ENCODE measurements around the gene BMPER. TPM values are rescaled to one million over a fixed set of nuclear protein-coding genes. Genes with fewer than 3 reads are reported as not detected.

Gene BMPER
- total RNA-seq, 1 experiment from 2014 or later, result 0.34 TPM

DNA sequence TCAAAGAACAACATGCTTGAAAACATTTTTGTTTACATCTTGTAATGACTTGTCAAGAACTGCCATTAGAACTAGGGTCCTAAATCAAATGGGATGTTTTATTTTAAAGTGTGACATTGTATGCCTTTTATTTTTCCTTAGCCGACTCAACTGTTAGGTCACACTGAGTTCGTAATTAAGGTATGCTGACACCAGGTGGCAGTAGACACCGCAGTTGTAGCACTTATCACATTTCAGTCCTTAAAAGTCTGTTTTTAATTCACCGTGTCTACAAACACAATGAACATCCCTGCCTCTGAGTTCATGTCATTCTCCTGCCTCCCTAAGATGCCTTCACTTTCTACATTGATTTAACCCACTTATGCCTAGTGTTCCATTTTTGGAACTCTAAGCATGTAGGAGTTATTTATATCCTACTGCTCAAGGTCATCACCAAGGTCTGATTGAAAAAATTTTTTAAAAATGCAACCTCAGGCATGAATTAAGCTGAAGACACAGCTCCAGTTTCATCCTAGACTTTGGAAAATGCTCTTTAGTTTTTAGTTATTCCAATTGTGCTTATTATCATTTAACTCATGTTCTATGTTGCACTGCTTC, 186.1 kb downstream of the BMPER start:
- DNase-seq (ENCODE audit: low spot score), result peak; percentile 49

- no peak for DNase-seq (ENCODE audit: low spot score)
Measured at GRCh38 chr7:34093276-34093675, 187.9 kb downstream of the BMPER start.

DNA sequence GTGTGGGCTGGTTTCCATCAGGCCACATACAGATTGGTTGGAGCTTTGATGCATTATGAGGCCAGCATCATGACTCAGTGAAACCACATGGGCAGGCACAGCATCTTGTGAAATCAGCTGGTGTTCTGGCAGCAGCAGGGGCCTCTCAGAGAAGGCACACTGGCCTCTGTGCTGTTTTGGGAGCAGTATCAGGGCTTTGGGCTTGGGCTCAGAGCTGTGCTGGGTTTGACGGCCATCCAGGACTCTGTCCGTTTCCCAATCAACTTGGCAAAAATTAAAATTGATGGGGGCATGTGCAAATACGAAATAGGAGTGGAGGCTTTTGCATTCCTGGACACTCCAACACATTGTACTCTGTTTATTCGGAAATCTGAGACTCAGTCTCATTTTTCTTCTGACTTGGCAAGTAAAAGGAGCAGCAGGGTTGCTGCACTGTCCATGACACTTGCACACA, 190.9 kb downstream of the BMPER start:
- peak; percentile 23 for DNase-seq (ENCODE audit: low spot score)

DNA sequence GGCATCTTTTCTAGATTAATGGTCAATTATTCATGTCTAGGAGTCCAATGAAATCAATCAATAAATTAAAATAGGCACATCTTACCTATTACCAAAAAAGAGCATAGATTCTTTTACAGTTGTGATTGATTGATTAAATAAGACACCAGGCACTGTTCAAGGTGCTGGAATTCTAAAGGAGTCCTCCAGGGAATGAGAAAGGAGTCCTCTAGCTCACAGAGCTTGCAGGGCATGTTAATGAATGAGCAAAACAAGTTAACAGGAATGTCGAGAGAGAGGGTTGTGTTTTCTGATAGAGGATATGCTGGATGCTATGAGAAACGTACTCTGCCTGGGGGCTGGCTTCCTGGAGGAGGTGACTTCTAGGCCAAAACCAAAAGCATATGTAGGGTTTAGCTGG, 191.4 kb downstream of the BMPER start:
- DNase-seq (ENCODE audit: low spot score), result no peak

- DNase-seq (ENCODE audit: low spot score), result no peak
Measured at GRCh38 chr7:34100661-34101060, 195.3 kb downstream of the BMPER start.

GRCh38 chr7:34104115-34104514, 198.8 kb downstream of the BMPER start:
- no peak for DNase-seq (ENCODE audit: low spot score)

DNA sequence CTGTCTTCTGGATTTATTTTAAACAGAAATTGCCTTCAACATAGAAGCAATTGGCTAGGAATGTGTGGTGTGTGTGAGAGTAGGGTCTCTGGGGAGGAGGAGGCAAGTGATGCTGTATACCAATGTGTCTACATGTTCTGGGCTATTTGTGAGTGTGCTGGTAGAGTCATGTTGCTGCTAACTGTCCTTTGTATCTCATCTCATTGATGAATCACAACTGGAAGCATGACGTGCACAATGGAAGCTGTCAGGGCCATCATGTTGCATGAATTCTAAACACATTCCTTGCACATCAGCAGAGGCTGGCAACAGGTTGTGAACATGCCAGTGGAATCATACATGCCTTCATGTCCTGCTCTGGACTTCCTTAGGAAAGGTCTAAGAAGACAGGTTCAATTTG, 199.7 kb downstream of the BMPER start:
- no peak for DNase-seq (ENCODE audit: low spot score)

GRCh38 chr7:34107276-34107675, 201.9 kb downstream of the BMPER start:
- peak; percentile 22 for DNase-seq (ENCODE audit: low spot score)

DNA sequence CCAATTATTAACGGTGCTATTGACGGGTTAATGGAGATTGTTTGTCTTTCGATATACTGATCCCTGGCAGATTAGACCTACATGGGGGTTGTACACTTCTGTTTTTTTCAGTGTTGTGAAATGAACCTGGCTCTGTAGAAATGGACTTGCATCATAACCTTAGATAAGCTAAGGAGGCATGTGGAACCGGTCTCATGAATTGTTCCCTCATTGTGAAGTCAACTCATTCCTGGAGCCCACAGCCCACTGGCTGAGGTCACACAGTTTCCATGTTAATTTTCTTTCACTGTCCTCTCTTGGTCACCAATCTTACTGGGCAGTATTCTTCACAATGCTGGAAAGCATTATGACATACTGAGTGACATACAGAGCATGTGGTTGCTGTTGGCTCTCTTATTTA, 202.8 kb downstream of the BMPER start:
- DNase-seq (ENCODE audit: low spot score), result no peak

DNA sequence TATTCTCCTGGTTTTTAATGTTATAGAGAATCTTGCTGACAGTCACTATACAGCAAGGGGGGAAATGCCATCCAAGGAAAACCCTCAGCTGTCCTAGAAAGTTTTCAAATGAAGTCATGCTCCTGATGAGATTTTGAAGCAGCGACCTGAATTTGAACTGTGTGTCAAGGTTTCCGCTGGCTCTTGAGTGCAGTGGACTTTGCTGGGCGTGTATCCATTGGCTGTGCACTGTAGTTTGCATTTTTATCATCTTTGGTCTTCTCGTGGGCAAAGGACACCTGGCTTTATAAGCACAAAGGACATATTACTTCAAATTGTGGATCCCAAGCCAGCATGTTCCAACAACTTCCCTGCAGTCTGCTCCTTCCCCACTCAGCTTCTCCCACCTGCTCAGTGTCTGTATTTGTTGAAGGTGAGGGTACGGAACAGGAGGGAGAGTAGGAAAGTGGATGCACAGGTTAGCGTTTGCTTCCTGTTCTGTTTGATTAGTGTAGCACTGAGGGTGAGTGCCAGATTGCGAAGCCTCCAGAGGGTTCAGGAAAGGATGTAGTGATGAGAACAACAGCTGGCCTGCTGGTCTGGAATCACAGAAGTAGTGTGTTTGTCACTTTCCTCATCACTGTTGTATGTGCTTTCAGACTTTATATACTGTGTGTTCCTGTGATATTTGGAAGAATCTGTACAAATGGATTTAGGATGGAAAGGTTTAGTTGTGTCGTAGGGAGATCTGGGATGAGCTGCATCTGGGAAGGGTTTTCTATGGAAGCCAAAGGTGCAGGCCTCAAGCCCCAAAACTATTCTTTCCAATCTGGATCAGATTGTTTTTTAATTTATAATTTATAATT, 204.8 kb downstream of the BMPER start:
- DNase-seq (ENCODE audit: low spot score), result no peak

GRCh38 chr7:34111031-34111430, 205.7 kb downstream of the BMPER start:
- DNase-seq (ENCODE audit: low spot score), result no peak

- no peak for DNase-seq (ENCODE audit: low spot score)
Measured at GRCh38 chr7:34115503-34115902, 210.2 kb downstream of the BMPER start.

DNA sequence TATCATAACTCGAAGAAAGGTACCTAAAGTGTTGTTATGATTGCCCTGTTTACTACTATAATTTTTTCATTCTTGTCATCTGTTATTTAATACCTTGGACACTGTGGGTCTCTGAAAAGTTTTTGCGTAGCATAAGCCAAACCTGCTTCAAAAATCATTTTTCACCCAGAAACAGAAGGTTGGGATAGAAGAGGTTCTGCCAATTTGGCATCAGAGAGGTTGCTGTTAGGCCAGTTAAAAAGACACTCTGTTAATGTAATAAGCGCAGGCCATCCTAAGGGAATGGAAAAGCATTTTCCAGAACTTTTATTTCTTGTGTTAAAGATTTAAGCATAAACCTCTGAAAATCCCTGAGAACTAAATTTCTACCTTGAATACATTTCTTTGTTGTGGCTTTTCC, 212.2 kb downstream of the BMPER start:
- DNase-seq (ENCODE audit: low spot score), result no peak

- no peak for DNase-seq (ENCODE audit: low spot score)
Measured at GRCh38 chr7:34121366-34121765, 216.0 kb downstream of the BMPER start.

GRCh38 chr7:34123316-34123715, 218.0 kb downstream of the BMPER start:
- no peak for DNase-seq (ENCODE audit: low spot score)

- DNase-seq (ENCODE audit: low spot score), result no peak
Measured at GRCh38 chr7:34124765-34125164, 219.4 kb downstream of the BMPER start.

GRCh38 chr7:34128762-34129161, 223.4 kb downstream of the BMPER start:
- DNase-seq (ENCODE audit: low spot score), result peak; percentile 84

DNA sequence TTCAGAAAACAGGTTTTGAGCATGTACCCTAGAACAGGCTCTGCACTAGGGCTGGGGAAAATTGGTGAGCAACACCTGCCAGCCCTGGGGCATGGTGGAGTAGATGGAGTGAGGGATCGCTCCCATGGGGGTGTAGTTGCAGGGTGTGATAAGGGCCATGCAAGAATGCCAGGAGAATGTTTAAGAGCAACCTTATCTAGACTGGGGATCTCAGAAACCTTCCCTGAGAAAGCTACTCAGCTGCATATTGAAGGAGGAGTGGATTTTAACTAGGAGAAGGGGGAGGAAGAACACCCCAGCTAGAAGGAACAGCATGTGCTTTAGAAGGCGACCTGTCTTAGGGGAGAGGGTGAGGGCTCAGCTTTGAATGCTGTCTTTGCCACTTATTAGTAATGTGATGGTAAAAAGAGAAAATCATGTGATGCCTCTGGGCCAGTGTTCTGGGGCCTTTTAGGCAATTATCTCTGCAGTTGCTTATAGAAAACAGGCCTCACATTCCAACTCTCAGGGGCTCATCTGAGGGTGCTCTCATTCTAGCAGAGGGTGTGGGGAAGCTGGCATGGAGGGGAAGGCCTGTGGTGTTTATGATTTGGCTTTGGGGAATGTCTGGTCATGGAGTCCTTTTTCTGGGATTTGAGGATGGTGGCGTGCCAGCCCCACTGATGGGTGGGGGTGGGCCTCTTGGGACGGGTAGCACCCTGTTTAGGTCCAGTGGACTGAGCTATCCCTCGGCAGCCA, 225.4 kb downstream of the BMPER start:
- no peak for DNase-seq (ENCODE audit: low spot score)

DNA sequence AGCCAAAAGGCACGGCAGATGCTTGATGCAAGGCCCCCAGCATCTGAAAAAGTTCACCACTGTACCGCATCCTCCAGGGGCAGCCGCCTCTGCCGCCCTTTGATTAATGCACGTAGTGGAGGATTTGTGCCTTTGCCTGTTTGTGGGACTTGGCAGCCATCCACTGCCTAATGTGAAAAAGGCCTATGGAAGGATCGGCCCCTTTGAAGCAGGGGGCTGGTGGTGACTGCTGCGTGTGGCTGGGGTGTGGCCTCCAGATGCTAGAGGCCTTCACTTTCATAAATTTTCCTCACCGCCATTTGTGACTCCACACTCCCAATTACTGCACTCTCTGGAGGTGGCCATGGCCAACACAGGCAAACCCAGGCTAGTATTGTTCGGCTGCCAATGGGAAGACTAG, 226.0 kb downstream of the BMPER start:
- no peak for DNase-seq (ENCODE audit: low spot score)

DNA sequence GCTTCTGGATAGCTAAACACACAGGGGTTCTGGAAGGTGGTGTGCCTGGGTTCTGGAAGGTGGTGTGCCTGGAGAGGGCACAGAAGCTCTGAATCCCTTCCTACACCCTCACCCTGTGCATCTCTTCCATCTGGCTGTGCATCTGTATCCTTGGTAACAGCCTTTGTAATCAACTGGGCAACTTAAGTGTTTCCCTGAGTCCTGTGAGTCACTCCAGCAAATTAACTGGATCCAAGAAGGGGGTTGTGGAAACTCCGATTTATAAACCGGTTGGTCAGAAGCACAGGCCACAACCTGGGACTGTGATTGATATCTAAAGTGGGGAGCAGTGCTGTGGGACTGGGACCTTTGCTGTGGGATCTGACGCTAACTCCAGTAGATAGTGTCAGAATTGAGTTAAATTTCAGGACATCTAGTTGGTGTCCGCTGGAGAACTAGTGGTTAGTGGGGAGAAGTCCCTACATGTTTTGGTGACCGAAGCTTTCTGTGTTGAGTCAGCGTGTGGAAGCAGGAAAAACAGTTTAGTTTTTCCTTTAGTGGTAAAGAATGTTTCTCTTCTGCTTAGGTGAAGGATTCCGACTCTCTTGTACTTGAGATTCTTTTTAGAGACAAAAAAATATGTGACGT, 228.1 kb downstream of the BMPER start:
- peak; percentile 85 for DNase-seq (ENCODE audit: low spot score)

- DNase-seq (ENCODE audit: low spot score), result peak; percentile 86
Measured at GRCh38 chr7:34133983-34134782, 228.8 kb downstream of the BMPER start.
